SHP77 treated with DMSO at 0.1 percent for 48 hours (cell line): ENCODE measurements around the gene TMCO4.
"Not testable (repeated sequence)": the region's sequence is repeated elsewhere in the genome, so short reads cannot be mapped to it uniquely, and the experiment has no call there.

ENCODE experiments used
- DNase-seq: peaks from one replicate; lab custom pipeline; 2025; lab: John Stamatoyannopoulos, UW

The TMCO4 gene

GRCh38 chr1:19799230-19800075, at the start of gene TMCO4:
Gene TMCO4 (minus strand): TSS chr1:19799916. CDS start chr1:19780758, 19,158 bp downstream.
- DNase-seq = no peak

DNA sequence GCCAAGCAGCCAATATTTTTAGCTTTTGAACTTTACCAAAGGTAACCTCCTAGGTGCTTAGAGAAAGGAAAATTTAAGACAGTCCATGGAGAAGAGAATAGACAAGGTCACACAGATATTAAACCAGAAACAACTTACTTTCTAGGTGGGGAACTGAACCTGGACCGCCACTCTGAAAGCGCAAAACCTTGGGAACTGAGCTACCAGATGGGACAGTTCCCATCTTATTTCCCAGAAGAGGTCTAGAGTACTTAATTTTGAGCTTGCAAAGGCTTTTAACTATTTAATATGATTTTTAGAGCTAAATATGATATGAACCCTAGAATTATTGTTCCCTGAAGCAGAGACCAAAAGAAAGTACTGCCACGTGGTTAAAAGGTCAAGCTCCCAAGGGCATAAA, 49.6 kb upstream of the TMCO4 start:
- not testable (repeated sequence) for DNase-seq

DNA sequence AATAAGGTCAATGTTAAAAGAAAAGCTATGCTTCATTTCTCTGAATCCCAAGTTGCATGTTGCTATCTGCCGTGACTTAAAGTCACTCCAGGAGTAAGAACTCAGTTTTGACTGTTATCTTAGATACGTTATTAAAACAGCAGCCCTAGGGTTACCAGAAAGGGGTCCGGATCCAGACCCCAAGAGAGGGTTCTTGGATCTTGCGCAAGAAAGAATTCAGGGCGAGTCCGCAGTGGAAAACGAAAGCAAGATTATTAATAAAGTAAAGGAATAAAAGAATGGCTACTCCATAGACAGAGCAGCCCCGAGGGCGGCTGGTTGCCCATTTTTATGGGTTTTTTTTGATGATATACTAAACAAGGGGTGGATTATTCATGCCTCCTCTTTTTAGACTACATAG, 47.6 kb upstream of the TMCO4 start:
- DNase-seq = not testable (repeated sequence)

GRCh38 chr1:19846338-19846737, 46.6 kb upstream of the TMCO4 start:
- no peak for DNase-seq

DNA sequence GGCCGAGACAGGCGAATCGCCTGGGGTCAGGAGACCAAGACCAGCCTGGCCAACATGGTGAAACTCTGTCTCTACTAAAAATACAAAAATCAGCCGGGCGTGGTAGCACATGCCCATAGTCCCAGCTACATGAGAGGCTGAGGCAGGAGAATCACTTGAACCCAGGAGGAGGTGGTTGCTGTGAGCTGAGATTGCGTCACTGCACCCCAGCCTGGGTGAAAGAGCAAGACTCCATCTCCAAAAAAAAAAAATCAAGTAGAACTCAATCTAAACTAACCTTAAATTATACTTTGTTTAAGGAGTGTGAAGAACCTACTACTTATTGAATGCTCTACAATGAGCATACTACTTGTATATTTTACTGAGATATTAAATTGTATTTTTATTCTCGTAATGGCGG, 45.8 kb upstream of the TMCO4 start:
- DNase-seq = no peak

DNA sequence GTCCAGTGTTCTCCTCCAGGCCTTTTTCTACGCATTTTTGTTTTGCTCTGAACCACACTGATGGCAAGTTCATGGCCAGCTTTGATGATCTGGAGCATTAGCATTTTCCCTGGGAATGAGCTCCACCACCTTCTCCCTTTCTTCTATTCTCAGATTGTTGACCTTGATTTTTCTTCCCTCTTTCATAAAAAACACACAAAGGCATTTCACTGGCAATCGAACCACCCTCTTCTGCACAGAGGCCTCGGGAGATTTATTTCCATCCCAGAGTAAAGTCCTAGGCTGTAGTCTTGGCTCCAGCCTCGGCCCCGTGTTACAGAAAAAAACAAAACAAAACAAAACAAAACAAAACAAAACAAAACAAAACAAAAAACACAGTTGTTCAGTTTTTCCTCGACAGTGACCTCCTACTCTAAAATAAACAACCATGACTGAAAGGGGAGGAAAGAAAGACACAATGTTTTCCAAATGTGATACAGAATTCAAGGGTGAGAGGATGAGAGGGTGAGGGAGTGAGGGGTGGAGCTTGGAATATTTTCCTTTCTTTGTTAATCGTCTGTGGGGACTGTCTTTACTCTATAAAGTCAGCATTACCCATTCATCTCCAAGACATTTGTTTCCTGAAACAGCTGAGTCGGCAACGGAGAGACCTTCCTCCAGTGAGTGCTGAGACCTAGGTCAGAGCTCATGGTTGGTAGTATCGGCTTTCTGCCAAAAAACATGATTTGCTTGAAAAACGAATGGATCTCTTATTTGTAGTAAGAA, 45.2 kb upstream of the TMCO4 start:
- DNase-seq = no peak

- no peak for DNase-seq
These were observed 40.5 kb upstream of the TMCO4 start for GRCh38 chr1:19840228-19840627.

- DNase-seq = no peak
These were observed 38.1 kb upstream of the TMCO4 start for GRCh38 chr1:19837866-19838265.

- no peak for DNase-seq
These were observed 35.9 kb upstream of the TMCO4 start for GRCh38 chr1:19835578-19835977.

GRCh38 chr1:19831441-19831840, 31.7 kb upstream of the TMCO4 start:
- no peak for DNase-seq

DNA sequence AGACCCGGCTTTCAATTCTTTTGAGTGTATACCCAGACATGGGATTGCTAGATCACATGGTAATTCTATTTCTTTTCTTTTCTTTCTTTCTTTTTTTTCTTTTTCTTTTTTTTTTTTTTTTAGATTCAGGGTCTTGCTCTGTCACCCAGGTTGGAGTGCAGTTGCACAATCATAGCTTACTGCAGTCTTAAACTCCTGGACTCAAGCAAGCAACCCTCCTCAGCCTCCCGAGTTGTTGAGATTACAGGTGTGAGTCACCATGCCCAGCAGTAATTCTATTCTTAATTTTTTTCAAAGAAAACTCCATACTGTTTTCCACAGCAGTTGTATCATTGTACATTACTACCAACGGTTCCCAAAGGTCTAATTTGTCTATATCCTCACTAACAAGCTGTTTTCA, 28.8 kb upstream of the TMCO4 start:
- no peak for DNase-seq

DNA sequence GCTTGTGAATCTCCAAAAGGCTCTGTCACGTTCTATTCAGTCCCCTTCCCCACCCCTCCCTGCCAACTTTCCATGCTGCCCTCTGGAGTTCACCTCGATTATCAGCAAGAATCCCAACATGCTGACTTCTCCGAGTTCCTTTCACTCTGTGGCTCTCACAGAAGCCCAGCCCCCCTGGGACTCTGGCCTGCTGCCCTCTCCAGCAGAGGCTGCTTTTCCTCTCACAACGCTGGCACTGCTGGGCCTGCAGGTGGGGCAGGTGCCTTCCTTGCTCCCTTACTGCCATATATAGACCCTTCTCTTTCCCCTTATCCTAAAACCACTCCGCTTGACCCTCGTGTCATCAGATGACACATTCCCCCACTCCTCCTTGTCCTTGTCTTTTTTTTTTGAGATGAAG, 25.6 kb upstream of the TMCO4 start:
- DNase-seq = no peak

- DNase-seq = no peak
These were observed 24.8 kb upstream of the TMCO4 start for GRCh38 chr1:19824541-19824940.

DNA sequence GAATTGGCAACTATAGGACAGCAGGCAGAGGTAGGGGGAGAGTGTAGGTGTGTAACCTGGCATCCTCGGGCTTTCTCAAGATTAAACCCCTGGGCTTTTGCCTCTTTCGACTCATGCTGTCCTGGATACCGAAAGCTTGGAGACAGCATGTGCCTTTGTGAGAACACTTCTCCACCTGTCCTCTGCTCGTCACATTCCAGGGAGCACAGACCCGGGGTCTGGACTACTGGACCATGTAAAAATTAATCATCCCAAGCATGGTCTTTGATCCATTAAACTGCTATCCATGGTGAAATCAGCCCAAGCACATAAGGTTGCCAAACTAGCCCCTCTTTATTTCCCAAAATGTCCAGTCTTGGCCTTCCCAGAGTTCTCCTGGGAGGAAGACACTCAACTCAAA, 24.3 kb upstream of the TMCO4 start:
- DNase-seq = no peak

DNA sequence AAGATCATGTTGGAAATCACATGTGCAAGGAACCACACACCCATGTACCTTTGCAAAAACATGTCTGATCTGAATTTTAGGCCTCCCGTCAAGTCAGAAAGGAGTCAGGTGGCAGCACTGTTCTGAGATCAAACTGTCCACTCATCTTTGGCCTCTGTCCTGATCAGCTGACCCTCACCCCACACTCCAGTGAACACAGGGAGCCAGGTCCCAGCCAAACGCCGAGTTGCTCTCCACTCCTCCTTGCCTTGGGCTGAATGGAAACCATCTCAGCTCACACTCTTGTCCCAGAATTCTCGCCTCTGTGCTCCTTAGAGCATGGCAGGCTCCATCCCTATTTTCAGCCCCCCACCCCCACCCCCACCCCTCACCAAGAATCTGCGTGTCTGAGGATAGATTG, 20.0 kb upstream of the TMCO4 start:
- DNase-seq = no peak

- DNase-seq = no peak
These were observed 18.6 kb upstream of the TMCO4 start for GRCh38 chr1:19818324-19818723.

DNA sequence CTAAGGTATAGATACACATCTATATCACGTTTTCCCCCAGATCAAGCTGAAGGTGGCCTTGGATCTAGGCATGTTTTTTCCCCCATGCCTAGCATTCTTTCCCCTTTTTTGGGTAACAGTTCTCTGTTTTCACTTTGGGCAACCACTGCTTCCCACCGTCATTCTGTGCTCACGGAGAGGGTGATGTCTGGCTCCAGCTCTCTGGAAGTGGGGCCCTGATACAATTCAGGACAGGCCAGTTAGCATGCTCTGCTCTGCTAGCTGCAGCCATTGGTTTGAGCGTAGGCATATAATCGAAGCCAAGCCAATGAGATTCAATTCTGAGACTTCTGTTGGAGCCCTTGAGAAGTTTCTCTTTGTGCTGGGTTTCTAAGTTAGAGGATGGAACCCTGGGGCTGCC, 17.4 kb upstream of the TMCO4 start:
- no peak for DNase-seq

- DNase-seq = not testable (repeated sequence)
These were observed 17.0 kb upstream of the TMCO4 start for GRCh38 chr1:19816737-19817086.

DNA sequence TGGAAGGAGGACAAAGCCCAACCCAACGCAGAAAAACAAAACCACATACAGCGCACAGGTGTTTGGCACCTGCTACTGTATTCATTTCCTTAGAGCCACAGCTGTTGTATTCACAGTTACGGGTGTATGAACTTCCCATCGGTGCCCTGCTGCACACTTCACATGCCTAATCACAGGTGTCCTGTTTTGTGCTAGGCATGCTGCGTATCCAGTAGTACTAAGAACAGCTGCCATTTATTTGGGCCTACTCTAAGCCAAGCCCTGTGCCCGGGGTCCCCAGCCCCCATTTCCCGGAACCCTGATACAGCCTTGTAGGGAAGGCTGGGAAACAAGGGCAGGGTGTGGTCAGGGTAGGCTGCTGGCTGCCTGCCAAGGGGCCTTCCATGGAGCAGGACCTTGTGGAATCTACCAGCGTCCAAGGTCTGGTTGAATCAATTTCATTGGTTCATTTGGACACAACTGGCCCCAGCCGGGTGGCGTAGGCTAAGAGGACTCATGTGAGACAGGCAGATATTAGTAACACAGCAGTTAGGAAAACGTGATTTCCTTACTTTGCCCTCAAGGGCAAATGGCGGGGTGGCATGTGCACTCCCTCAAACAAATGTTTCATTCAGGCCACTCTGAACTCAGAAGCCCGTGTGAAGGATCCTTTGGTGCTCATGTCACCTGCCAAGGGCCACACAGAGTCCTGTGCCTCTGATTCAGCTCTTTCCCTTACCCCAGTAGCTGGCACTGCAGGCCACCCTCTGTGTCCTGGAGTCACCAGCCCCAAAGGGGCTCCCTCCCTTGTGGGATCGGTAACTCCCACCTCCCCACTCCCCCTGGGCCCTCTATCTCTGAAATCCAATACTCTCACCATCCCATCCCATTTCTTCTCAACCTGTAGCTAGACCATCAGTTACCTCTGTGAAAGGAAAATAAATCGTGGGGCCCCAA, 16.4 kb upstream of the TMCO4 start:
- peak; percentile 22 for DNase-seq

DNA sequence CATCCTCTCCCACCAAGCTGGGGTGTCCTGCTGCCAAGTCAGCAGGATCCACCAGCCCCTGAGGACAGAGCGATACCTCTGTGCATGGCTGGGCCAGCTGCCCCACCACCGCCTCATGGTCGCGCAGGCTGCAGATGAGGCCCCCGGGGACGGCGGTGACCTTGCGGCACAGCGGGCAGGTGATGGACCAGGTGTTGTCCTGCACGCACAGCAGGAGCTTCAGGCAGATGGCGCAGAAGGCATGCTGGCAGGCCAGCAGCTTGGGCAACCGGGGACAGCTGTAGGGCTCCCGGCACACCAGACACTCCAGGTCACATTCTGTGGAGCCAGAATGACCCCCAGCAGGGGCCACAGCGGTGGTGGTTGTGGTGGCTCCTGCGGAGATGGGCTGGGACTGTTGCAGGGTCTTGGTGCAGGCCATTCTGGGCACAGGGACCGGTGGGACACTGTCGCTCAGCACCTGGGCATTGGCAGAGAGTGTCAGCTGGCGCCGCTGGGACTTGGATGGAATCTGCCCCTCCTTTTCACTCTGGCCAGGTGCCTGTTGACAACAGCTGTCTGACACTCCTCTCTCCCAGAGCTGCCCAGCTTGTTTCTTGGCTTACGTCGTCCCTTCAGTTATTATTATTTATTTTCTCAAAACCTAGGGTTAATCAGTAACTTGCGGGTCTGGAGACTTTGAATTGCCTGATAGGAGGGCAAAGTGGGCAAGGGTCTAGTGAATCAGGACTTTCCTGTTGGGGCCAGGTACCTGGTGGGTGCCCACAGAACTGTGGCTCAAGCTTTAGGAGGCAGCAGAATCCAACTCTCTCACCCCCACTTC, 15.2 kb upstream of the TMCO4 start, which contains the start of gene RNF186:
TSS of gene RNF186 (minus strand) at position 603 of the 823 bp plus-strand sequence. CDS start at position 421, 182 bp downstream.
- DNase-seq = peak; percentile 40

DNA sequence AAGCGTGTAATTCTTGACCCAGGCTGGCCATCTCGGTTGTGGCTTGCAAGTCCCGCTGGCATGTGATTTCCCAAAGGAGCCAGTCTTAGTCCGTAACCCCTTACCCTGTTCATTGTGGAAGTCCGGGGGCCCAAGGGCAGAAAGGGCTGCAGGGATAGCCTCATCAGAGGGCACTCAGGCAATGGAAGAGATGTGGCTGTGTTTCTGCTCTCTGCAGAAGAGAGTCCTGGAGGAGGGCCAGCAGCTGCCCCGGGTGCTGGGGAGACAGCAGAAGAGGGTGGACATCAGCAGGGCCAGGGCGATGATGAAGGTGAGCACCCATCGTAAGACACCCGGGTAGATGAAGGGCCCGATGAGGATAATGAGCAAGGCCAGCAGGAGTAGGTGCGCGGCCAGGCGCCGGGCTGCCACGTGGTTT, 14.5 kb upstream of the TMCO4 start:
- no peak for DNase-seq
